BLaER1 (cell line): ENCODE data around the gene USP12.
"Not testable (repeated sequence)": the region's sequence is repeated elsewhere in the genome, so short reads cannot be mapped to it uniquely, and the experiment has no call there.

ENCODE experiments used
- H3K27ac ChIP-seq: shearing (Covaris generic); formaldehyde crosslinking; 2 replicates; pipeline ENCODE4 v1.8.1; 2022
- H3K27me3 ChIP-seq: shearing (Covaris generic); formaldehyde crosslinking; 2 replicates; pipeline ENCODE4 v1.8.1; 2022
- H3K36me3 ChIP-seq: shearing (Covaris generic); formaldehyde crosslinking; 2 replicates; pipeline ENCODE4 v1.8.1; 2022
- H3K4me1 ChIP-seq: shearing (Covaris generic); formaldehyde crosslinking; 2 replicates; pipeline ENCODE4 v1.8.1; 2022
- H3K4me2 ChIP-seq: shearing (Covaris generic); formaldehyde crosslinking; 2 replicates; pipeline ENCODE4 v1.8.1; 2022
- H3K4me3 ChIP-seq: shearing (Covaris generic); formaldehyde crosslinking; 2 replicates; pipeline ENCODE4 v1.8.1; 2022
- H3K9ac ChIP-seq: shearing (Covaris generic); formaldehyde crosslinking; 2 replicates; pipeline ENCODE4 v1.8.1; 2022
- H3K9me3 ChIP-seq: shearing (Covaris generic); formaldehyde crosslinking; 2 replicates; pipeline ENCODE4 v1.8.1; 2022
- H4K20me1 ChIP-seq: shearing (Covaris generic); formaldehyde crosslinking; 2 replicates; pipeline ENCODE4 v1.8.1; 2022
- Cebpa-rat ChIP-seq: shearing (Covaris generic); IDR thresholded peaks from 2 replicates; pipeline ENCODE4 v1.8.1; 2022

Gene USP12

GRCh38 chr13:27171244-27171826, at the start of gene USP12:
Gene USP12 (minus strand): TSS chr13:27171811. CDS start chr13:27171639, 172 bp downstream.
- no peaks in the 10 kb centered on the region for H3K27me3 ChIP-seq
- TF ChIP-seq Cebpa-rat: no peak
- peak within 1 kb of the TSS; percentile 83 for H3K4me3 ChIP-seq
- peaks cover 44% of the 10 kb centered on the region for H4K20me1 ChIP-seq
- peak within 1 kb of the TSS; percentile 87 for H3K9ac ChIP-seq
- H3K4me2 ChIP-seq: peak within 1 kb of the TSS; percentile 91
- peaks cover 36% of the 10 kb centered on the region for H3K4me1 ChIP-seq
- no peaks in the 10 kb centered on the region for H3K36me3 ChIP-seq
- H3K9me3 ChIP-seq: no peaks in the 10 kb centered on the region
- H3K27ac ChIP-seq: peak within 1 kb of the TSS; percentile 83

GRCh38 chr13:27219611-27220010, 48.0 kb upstream of the USP12 start:
- H3K9ac ChIP-seq: no peak overlapping the region
- no peaks in the 10 kb centered on the region for H4K20me1 ChIP-seq
- 0 out of 2 replicates have a peak, but pooled peaks cover 3% of the 10 kb centered on the region for H3K36me3 ChIP-seq
- no peak overlapping the region for H3K4me3 ChIP-seq
- no peak overlapping the region for H3K27ac ChIP-seq
- TF ChIP-seq Cebpa-rat: no peak
- H3K9me3 ChIP-seq: peaks cover 15% of the 10 kb centered on the region
- no peaks in the 10 kb centered on the region for H3K27me3 ChIP-seq
- no peaks in the 10 kb centered on the region for H3K4me1 ChIP-seq
- H3K4me2 ChIP-seq: no peak overlapping the region

GRCh38 chr13:27218861-27219260, 47.2 kb upstream of the USP12 start:
- H3K9ac ChIP-seq, H4K20me1 ChIP-seq, H3K27me3 ChIP-seq, H3K36me3 ChIP-seq, H3K27ac ChIP-seq, H3K4me1 ChIP-seq, H3K4me2 ChIP-seq, H3K4me3 ChIP-seq: not testable (repeated sequence)
- peaks cover 15% of the 10 kb centered on the region for H3K9me3 ChIP-seq

GRCh38 chr13:27217791-27218190, 46.2 kb upstream of the USP12 start:
- H4K20me1 ChIP-seq, H3K27ac ChIP-seq, H3K4me3 ChIP-seq, H3K27me3 ChIP-seq, H3K4me2 ChIP-seq, H3K4me1 ChIP-seq, H3K36me3 ChIP-seq, H3K9ac ChIP-seq: not testable (repeated sequence)
- H3K9me3 ChIP-seq: peaks cover 17% of the 10 kb centered on the region

- H3K9me3 ChIP-seq: peaks cover 23% of the 10 kb centered on the region
- H3K36me3 ChIP-seq, H3K27me3 ChIP-seq, H3K9ac ChIP-seq, H4K20me1 ChIP-seq, H3K4me2 ChIP-seq, H3K4me1 ChIP-seq, H3K4me3 ChIP-seq, H3K27ac ChIP-seq: not testable (repeated sequence)
These were observed 41.8 kb upstream of the USP12 start for GRCh38 chr13:27213386-27213785.

GRCh38 chr13:27211771-27212364, 40.3 kb upstream of the USP12 start:
- Histone ChIP-seq H3K4me1 (no peaks in the 10 kb centered on the region), H3K27ac (no peak overlapping the region), H3K36me3 (no peaks in the 10 kb centered on the region), H3K9ac (no peak overlapping the region), H3K9me3 (peaks cover 23% of the 10 kb centered on the region), H4K20me1 (no peaks in the 10 kb centered on the region), H3K4me2 (no peak overlapping the region), H3K27me3 (no peaks in the 10 kb centered on the region), H3K4me3 (no peak overlapping the region)
- TF ChIP-seq Cebpa-rat: no peak

GRCh38 chr13:27211271-27211670, 39.7 kb upstream of the USP12 start:
- no peaks in the 10 kb centered on the region for H3K36me3 ChIP-seq
- H3K9me3 ChIP-seq: peaks cover 23% of the 10 kb centered on the region
- H3K4me3 ChIP-seq: no peak overlapping the region
- H3K27ac ChIP-seq: no peak overlapping the region
- no peaks in the 10 kb centered on the region for H4K20me1 ChIP-seq
- H3K27me3 ChIP-seq: no peaks in the 10 kb centered on the region
- H3K4me1 ChIP-seq: no peaks in the 10 kb centered on the region
- no peak overlapping the region for H3K9ac ChIP-seq
- no peak overlapping the region for H3K4me2 ChIP-seq
- no peak for TF ChIP-seq Cebpa-rat

- no peak overlapping the region for H3K27ac ChIP-seq
- no peak overlapping the region for H3K4me2 ChIP-seq
- no peaks in the 10 kb centered on the region for H3K27me3 ChIP-seq
- H3K9me3 ChIP-seq: peaks cover 23% of the 10 kb centered on the region
- no peak for TF ChIP-seq Cebpa-rat
- H3K4me3 ChIP-seq: no peak overlapping the region
- H3K4me1 ChIP-seq: no peaks in the 10 kb centered on the region
- H3K36me3 ChIP-seq: no peaks in the 10 kb centered on the region
- no peak overlapping the region for H3K9ac ChIP-seq
- no peaks in the 10 kb centered on the region for H4K20me1 ChIP-seq
These were observed 36.9 kb upstream of the USP12 start for GRCh38 chr13:27208514-27208913.

- no peaks in the 10 kb centered on the region for H3K27me3 ChIP-seq
- no peaks in the 10 kb centered on the region for H4K20me1 ChIP-seq
- H3K36me3 ChIP-seq: no peaks in the 10 kb centered on the region
- H3K4me2 ChIP-seq: no peak overlapping the region
- no peak overlapping the region for H3K4me3 ChIP-seq
- no peak overlapping the region for H3K27ac ChIP-seq
- H3K4me1 ChIP-seq: no peaks in the 10 kb centered on the region
- no peak for TF ChIP-seq Cebpa-rat
- no peak overlapping the region for H3K9ac ChIP-seq
- no peaks in the 10 kb centered on the region for H3K9me3 ChIP-seq
These were observed 32.2 kb upstream of the USP12 start for GRCh38 chr13:27203854-27204253.

- Histone ChIP-seq H3K9ac (no peak overlapping the region), H3K36me3 (no peaks in the 10 kb centered on the region), H3K4me1 (no peaks in the 10 kb centered on the region), H3K27me3 (no peaks in the 10 kb centered on the region), H3K27ac (no peak overlapping the region), H3K4me3 (no peak overlapping the region), H4K20me1 (no peaks in the 10 kb centered on the region), H3K4me2 (no peak overlapping the region), H3K9me3 (no peaks in the 10 kb centered on the region)
- no peak for TF ChIP-seq Cebpa-rat
These were observed 31.6 kb upstream of the USP12 start for GRCh38 chr13:27203186-27203585.

- H3K9ac ChIP-seq: no peak overlapping the region
- no peaks in the 10 kb centered on the region for H3K4me1 ChIP-seq
- no peak overlapping the region for H3K4me2 ChIP-seq
- no peaks in the 10 kb centered on the region for H4K20me1 ChIP-seq
- H3K9me3 ChIP-seq: no peaks in the 10 kb centered on the region
- no peak overlapping the region for H3K4me3 ChIP-seq
- TF ChIP-seq Cebpa-rat: no peak
- H3K27ac ChIP-seq: no peak overlapping the region
- H3K27me3 ChIP-seq: no peaks in the 10 kb centered on the region
- H3K36me3 ChIP-seq: no peaks in the 10 kb centered on the region
These were observed 30.1 kb upstream of the USP12 start for GRCh38 chr13:27201661-27202060.
